Choroid plexus epithelial cell (primary cell): Measurements from ENCODE around the gene C19orf25.

ENCODE experiments used
- DNase-seq: peaks from one replicate; pipeline ENCODE4 v3.0.0-alpha.2; 2010; ENCODE audit warnings: low read depth
- H3K4me3 ChIP-seq: 2 replicates; pipeline ENCODE4 v1.5.1; 2011; ENCODE audit warnings: low read depth, mild to moderate bottlenecking, control low read depth, low read length, moderate library complexity
- TF ChIP-seq, protein P1 (sequence below): conservative IDR thresholded peaks from 2 replicates; pipeline ENCODE4 v1.5.1; 2011; ENCODE audit warnings: low read depth, mild to moderate bottlenecking, control low read depth, inconsistent platforms, low read length, moderate library complexity

Gene C19orf25

DNA sequence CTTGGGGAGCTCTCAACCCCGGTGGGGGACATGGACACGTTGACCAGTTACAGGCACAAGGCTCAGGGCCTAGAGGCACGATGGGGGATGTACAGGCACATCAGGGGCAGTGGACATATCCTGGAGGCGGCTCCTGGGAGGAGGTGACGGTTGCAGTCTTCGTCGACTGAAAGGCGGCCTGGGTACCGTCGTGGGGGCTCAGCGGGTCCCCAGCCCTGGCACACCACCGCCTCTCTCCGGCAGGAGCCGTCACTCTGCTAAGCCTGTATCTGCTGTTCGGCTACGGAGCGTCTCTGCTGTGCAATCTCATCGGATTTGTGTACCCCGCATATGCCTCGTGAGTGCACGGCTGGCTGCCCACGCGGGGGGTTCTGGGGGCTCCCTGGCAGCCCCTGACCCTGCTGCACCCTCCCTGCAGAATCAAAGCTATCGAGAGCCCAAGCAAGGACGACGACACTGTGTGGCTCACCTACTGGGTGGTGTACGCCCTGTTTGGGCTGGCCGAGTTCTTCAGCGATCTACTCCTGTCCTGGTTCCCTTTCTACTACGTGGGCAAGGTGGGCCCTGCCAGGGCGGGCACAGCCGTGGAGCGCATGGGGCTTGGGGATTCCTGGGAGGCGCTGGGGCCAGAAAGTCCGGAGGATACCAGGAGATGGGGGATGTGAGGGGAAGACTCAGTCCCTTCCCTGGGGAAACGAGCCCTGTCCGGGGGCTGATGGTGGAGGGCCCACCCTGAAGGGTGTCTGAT lies 16.2 kb upstream of the C19orf25 start:
- DNase-seq = no peak
- no peak overlapping the region for H3K4me3 ChIP-seq
- TF ChIP-seq, protein P1, sequence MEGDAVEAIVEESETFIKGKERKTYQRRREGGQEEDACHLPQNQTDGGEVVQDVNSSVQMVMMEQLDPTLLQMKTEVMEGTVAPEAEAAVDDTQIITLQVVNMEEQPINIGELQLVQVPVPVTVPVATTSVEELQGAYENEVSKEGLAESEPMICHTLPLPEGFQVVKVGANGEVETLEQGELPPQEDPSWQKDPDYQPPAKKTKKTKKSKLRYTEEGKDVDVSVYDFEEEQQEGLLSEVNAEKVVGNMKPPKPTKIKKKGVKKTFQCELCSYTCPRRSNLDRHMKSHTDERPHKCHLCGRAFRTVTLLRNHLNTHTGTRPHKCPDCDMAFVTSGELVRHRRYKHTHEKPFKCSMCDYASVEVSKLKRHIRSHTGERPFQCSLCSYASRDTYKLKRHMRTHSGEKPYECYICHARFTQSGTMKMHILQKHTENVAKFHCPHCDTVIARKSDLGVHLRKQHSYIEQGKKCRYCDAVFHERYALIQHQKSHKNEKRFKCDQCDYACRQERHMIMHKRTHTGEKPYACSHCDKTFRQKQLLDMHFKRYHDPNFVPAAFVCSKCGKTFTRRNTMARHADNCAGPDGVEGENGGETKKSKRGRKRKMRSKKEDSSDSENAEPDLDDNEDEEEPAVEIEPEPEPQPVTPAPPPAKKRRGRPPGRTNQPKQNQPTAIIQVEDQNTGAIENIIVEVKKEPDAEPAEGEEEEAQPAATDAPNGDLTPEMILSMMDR = no peak

DNA sequence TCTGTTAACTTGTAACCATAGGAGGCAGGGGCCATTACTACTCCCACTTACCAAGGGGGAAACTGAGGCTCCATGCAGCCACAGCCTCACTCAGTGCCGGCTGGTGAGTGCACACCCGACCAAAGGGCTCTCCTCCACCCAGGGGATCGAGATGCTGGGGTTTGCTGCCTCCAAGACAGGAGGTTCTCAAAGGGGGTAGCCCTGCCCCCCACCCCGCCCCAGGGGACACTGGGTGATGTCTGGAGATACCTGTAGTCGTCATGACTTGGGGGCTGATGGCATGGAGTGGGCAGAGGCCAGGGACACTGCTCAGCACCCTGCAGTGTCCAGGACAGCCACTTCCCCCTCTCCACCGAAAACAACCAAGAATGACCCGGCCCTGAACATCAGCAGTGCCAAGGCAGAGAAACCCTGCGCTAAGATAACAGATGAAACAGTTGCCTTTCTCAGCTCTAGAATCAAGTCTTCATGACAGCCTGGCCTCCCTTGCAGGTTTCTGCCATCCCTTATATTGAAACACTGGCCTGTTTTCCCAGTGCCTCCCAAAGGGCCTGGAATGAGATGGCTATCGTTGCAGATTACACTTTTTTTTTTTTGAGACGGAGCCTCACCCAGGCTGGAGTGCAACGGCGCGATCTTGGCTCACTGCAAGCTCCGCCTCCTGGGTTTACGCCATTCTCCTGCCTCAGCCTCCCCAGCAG lies 15.2 kb upstream of the C19orf25 start:
- DNase-seq = no peak
- TF ChIP-seq, protein P1 = no peak

DNA sequence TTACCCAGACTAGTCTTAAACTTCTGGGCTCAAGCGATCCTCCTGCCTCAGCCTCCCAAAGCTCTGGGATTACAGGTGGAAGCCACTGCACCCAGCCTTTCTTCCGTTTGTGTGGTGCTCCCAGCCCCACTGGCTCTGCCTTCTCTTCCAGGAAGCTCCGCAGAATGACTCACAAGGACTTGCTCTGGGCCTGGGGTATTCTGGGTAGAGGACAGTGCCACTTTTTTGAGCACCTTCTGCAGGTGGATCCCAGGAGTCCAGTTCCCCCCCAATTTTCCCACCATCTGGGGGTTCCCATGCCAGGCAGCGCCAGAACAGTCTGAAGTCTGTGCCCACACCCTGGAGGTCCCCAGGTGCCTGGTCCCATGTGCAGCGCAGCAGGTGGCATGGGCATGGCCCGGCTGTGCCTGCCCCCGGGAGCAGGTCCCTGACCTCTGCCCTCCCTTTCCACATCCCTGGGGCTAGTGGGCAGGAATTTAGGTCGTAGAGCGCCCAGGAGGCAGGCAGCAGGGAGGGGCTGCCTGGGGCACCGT lies 13.5 kb upstream of the C19orf25 start:
- H3K4me3 ChIP-seq = no peak overlapping the region
- DNase-seq = no peak

More for the DNA sequence above, 15.2 kb upstream of the C19orf25 start:
- no peak overlapping the region for H3K4me3 ChIP-seq

DNA sequence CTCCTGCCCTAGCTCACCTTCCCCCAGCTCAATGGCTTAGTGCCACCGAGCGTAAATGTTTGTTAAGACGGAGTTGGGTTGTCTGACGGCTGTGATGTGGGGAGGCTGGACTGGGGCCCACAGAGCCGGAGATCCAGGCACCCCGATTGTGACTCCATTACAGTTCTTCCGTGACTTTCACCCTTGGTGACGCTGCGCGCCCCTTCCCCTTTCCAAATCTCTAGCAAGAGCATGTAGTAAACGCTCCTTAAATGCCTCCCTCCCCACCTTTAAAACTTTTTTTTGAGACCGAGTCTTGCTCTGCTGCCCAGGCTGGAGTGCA lies 12.8 kb upstream of the C19orf25 start:
- H3K4me3 ChIP-seq = no peak overlapping the region
- DNase-seq = no peak
- TF ChIP-seq, protein P1 = no peak

More for the DNA sequence above, 13.5 kb upstream of the C19orf25 start:
- TF ChIP-seq, protein P1 = no peak

DNA sequence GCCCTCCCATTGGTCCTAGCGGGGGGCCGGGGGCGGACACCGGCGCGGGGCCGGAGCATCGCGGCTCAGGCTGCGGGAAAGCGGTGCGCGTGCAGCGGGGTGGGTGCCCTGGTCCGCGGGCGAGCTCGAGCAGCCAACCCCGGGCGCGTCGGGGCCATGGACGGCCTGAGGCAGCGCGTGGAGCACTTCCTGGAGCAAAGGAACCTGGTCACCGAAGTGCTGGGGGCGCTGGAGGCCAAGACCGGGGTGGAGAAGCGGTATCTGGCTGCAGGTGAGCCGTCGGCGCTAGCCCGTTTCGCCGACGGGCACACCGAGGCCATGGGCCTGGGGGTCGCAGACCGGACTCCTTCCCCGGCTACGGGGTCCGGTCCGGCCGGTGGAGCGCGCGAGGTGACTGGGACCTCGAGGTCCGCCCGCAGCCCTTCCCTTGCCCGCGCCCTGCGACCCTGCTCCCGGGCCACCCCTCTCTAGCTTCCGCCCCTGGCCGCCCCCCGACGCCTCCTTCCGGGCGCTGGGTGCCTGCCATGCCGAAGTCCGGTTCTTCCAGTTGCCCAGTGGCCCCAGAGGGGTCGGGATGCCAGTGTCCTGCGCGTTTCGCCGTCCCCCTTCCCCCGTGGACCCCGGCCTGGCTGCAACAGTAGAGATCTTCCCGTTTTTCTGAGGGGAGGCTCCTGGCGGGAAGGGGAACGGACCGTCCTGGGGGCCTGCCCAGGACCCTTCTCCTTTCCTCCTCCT lies 12.3 kb upstream of the C19orf25 start, which contains the start of gene REEP6:
Gene REEP6, plus strand, starts transcription at position 68 of the 735 bp plus-strand sequence. Its CDS starts 89 bp downstream, at position 157.
- H3K4me3 ChIP-seq = peak within 1 kb of the TSS; percentile 65
- TF ChIP-seq, protein P1 = no peak
- DNase-seq = no peak

DNA sequence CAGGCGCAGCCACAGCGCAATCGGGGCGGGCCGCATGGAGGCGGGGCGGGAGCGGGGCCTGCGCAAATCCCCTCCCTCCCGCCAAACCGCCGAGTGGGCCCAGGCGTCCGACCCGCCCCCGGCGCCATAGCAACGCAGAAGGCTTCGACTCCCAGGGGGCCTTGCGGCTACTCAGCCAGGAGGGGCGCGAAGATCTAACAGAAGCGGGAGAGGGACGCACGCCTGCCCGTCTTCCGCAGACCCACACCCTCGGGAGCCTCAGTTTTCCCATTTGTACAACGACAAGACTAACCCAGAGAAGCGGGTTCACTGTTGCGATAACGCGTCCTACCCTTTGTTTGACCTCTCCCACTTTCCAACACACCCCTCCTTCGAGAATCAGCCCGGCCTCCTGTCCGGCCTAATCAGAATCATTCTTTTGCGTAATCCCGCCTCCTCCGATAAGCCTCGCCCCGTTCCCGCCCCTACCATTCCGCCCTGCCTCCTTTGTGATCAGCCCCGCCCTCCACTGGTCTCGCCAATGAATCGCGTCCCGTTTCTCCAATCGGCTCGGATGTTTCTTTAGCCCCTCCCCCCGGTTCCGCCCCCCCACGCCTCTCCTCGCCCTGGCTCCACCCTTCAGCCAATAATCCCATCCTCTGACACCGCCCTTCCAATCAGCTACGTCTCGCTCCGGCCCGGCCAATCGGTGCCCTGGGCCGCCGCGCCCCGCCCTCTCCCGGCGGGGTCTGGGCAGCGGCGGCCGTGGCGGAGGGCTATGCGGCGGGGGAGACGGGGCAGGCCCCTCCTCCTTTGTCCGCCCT lies 11.5 kb upstream of the C19orf25 start, which contains the start of gene PCSK4:
Gene PCSK4, minus strand, starts transcription at position 40 of the 803 bp plus-strand sequence. Its CDS starts 4 bp downstream, at position 36.
- H3K4me3 ChIP-seq = peak within 1 kb of the TSS; percentile 65
- DNase-seq = peak; percentile 99
- TF ChIP-seq, protein P1 = no peak
